GM20000 (cell line): ENCODE data around the gene ADSS1.

Experiments used
- DNase-seq: peaks from one replicate; pipeline ENCODE4 v3.0.0; 2012; ENCODE audit warnings: low spot score
- CTCF ChIP-seq: IDR thresholded peaks from 2 replicates; pipeline ENCODE4 v1.5.1; 2012; ENCODE audit warnings: mild to moderate bottlenecking, control low read depth; ENCODE audit errors: extremely low read depth, missing control alignments

Gene ADSS1

DNA sequence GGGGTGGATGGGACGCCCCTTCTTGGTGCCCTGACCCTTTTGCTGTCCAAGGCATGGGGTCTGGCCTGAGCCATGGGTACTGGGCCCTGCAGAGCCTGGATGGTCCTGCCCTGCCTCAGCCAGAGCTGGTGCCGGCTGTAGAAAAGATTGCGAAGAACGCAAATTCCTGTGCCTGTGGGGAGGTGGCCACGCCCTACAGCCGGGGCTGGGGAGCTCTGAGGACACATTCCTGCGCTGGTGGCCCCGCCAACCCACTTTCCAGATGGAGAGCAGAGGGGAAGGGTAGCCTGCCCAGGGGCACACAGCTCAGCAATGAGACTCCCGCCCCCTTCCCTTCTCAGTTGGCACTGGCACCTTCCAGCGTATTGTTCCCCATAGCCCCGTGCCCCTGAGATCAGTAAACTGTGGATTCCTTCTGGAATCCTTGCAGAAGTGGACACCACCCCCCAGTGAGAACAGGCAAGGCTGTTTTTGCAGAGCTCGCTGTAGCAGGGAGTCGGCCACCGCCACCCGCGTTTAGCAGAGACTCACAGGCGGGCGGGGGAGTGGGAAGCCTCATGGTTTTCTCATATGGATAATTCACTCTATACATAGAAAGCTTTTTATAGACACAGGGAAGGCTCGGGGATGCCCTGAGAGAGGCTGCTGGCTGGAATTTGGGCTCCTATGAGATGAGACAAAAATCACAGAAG lies 26.0 kb upstream of the ADSS1 start:
- DNase-seq, result no peak

GRCh38 chr14:104698688-104699425 lies 25.2 kb upstream of the ADSS1 start:
- no peak for DNase-seq
- TF ChIP-seq CTCF, result no peak

More for the DNA sequence above, 26.0 kb upstream of the ADSS1 start:
- TF ChIP-seq CTCF, result no peak

DNA sequence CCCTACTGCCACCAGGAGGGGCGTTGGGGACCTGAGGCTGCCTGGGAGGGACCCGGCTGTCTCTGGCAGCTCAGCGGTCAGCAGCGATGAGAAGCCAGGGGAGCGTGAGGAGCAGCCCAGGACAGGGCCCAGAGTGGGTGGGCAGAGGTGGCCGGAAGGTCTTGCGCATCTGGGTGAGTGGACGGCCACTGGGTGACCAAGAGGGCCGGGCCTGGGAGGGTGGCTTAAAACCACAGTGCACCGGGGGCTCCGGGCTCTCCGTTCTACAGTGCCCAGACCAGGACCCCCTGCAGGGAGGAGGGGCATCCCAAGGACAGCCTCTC lies 24.6 kb upstream of the ADSS1 start:
- no peak for DNase-seq

DNA sequence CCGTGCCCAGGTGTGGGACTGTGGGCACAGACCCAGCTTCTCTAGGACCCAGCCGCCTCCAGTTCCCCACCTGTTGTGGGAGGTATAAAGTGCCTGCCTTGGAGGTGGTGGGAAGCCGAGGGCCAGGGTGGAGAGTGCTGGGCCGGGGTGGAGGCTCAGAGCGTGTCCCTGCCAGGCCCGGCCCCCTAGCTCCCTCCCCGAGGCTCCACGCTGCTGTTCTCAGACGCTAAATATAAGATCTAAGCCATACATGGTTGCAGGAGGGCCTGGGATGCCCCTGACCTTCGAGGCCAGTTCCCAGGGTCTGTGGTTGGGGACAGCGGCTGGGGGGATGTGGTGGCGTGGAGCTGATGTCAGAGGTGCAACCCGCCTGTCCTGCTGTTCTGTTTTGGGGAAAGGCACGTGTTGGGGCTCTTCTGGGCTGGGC lies 23.8 kb upstream of the ADSS1 start:
- TF ChIP-seq CTCF, result no peak
- DNase-seq, result no peak

More for the DNA sequence above, 24.6 kb upstream of the ADSS1 start:
- TF ChIP-seq CTCF, result no peak

DNA sequence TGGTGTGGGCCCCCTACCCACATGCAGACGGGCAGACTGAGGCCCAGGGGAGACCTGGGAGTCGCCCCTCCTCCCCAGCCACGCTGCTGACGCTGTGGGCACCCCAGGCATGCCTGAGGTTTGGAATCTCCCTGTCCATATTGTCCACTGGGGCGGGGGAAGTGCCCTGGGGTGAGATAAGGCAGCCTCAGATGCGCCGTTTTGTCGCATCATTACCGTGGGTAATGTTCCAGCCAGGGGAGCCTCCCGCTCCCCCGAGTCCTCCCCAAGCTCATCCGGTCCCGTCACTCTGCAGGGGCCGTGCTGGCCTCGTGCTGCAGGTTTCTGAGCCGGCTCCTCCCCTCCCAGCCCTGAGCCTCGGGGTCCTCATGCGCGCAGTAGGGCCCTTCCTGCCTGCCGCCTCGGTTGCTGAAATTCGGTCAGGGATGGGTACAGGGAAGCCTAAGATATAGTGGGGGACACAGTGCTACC lies 23.2 kb upstream of the ADSS1 start:
- no peak for DNase-seq
- TF ChIP-seq CTCF, result no peak

DNA sequence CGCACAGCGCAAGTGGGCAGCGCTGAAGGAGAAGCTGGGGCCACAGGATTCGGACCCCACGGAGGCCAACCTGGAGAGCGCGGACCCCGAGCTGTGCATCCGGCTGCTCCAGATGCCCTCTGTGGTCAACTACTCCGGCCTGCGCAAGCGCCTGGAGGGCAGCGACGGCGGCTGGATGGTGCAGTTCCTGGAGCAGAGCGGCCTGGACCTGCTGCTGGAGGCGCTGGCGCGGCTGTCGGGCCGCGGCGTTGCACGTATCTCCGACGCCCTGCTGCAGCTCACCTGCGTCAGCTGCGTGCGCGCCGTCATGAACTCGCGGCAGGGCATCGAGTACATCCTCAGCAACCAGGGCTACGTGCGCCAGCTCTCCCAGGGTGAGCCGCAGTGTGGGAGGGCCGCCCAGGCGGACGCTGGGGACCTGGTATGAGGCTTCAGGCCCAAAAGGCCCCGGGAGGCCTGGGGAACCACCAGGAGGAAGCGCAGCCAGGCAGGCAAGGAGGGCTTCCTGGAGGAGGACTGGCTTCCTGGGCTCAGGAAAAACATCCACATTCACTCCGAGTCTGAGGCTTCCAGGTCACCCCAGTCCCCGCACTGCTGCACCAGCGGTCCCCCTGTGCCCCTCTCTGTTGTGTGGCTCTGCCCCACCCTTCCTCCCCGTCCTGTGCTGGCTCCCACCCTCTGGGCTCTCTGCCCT lies 22.5 kb upstream of the ADSS1 start:
- DNase-seq, result no peak
- no peak for TF ChIP-seq CTCF

- TF ChIP-seq CTCF, result no peak
- no peak for DNase-seq
These were observed 21.9 kb upstream of the ADSS1 start for GRCh38 chr14:104702106-104702505.
